GM18502 (cell line): Measurements from ENCODE around the gene CDH3.

ENCODE experiments used
- ATAC-seq: cut with Tn5 transposase; IDR thresholded peaks from one replicate; pipeline ENCODE4 v1.9.1; 2021; ENCODE audit warnings: mild to moderate bottlenecking; ENCODE audit not compliant: unreplicated experiment, poor library complexity

Gene CDH3

DNA sequence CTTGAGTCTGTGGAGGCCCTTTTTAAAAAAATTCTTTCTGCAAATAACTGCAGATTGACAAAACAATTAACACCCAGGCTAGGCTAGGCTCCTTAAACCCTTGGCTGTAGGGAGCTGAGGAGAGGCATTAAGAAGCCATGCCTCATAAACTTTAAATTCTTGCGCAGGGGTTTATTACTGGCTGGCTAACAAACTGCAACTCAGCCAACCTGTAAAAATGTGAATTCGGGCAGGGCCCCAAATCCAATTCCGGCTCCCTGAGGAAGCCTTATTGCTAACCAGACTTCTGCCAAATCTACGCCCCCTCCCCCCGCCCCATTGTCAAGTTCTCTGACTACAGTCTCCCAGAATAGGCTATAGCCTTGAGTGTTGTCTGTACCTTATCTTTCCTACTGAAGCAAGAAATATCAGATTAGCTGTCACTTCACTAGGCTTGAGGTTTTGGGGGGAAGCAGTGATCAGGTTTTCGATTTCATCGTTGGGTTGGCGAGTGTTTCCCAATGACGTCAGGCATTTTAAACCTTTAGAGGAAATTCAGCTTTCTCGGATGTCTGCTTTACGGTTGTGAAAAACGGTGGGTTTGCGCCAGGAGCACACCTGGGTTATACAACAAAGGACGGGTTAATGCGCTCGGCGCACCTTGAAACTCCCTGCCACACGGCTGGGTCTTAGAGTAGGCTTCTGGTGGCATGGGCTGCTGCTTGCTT is 2.0 kb downstream of the CDH3 start:
- ATAC-seq = no peak

DNA sequence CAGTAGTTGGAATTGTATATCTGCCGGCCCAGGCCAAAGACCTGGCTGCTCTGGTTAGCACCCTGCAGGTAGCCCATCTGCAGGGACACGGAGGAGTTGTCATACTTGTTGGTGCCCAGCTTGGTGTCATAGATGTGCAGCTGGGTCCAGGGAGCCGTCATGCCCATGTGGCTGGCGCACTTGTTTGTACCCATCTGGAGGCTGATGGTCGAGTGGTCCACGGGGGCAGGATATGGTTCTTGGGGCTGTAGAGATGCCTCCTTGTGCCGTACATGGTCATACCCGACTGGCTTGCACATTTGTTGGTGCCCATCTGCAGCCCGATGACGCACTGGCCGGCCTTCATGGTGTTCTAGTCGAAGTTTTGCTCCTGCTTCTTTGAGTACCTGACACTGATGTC is 6.0 kb downstream of the CDH3 start:
- no peak for ATAC-seq

GRCh38 chr16:68652659-68653058 is 7.5 kb downstream of the CDH3 start:
- no peak for ATAC-seq

- ATAC-seq = no peak
Observed at GRCh38 chr16:68655806-68656205, 10.7 kb downstream of the CDH3 start.

DNA sequence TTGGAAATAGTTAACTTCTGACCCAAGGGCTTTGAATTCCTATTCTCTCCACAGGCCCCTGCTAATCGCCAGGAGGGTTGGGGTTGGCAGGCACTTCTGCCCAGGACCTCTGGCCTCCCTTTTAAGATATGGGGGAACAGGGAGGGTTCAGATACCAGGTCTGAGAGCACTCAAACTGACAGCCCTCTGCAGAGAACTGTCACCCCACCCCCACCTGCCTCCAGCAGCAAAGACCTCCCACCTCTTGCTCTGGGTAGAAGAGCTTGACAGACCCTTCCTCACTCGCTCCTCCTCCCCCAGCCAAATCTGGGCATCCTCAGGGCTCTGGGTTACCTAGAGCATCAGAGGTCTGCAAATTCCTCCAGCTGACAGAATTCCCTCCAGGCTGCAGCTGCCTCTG is 11.6 kb downstream of the CDH3 start:
- no peak for ATAC-seq

GRCh38 chr16:68658341-68658973 is 13.3 kb downstream of the CDH3 start:
- no peak for ATAC-seq

DNA sequence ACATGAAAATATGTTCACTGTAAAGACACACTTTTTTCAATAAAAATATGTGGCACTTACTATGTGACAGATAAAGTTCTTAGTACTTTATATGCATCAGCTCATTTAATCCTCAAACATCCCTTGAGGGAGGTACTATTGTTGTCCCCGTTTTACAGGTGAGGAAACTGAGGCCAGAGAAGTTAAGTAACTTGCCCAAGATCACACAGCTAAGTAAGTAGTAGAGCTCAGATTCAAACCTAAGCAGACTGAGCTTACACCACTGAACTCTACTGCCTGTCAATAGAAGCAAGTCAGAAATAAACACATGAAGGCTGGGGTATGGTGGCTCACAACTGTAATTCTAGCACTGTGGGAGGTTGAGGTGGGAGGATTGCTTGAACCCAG is 13.9 kb downstream of the CDH3 start:
- ATAC-seq = no peak

DNA sequence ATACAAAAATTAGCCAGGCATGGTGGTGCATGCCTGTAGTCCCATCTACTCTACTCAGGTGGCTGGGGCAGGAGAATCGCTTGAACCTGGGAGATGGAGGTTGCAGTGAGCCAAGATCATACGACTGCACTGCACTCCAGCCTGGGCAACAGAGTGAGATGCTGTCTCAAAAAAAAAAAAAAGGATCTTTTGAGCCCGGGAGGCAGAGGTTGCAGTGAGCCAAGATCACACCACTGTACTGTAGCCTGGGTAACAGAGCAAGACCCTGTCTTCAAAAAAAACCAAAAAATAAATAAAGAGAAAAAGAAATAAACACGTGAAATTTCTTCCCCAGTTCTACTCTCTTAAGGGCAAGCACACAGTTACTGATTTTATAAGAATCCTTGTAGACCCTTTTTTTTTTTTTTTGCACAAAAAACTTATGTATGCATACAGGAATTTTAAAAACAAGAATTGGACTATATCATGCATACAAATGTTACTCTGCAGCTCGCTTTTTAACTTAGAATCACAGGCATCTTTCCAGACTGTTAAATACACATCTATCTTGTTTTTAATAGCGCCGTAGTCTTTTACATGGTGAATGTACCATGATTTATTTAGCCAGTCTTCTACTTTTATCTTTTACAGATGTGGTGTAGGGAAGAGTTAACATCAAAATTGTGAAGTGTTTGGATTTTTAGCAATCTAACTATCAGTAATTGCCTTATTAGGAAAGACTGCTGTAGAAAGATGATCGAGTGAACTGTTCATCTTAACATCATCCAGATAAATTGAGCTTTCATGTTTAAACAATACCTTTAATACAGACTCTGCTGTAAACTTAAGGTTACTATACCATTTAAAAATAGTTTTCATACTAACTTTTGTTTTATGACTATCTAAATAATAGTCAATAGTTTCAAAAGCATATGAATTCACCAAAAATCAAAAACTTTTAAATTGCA is 14.6 kb downstream of the CDH3 start:
- ATAC-seq = no peak

DNA sequence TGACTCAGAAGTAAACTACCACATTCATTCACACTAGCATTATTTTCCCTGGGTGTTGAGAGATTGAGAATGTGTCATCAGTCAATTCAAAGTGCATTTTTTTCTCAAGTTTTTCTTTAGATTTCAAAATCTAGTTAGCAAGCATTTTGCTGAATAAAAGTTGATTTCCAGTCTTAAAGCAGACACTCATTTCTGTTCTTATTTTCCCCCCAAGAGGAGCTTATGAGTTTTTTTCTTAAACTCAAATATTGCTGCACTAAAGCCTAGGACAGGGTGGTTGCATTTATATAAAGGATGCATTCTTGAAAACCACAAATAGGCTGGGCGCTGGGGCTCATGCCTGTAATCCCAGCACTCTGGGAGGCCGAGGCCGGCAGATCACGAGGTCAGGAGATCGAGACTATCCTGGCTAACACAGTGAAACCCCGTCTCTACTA is 15.3 kb downstream of the CDH3 start:
- ATAC-seq = no peak

- ATAC-seq = no peak
Observed at GRCh38 chr16:68662035-68662434, 16.9 kb downstream of the CDH3 start.

DNA sequence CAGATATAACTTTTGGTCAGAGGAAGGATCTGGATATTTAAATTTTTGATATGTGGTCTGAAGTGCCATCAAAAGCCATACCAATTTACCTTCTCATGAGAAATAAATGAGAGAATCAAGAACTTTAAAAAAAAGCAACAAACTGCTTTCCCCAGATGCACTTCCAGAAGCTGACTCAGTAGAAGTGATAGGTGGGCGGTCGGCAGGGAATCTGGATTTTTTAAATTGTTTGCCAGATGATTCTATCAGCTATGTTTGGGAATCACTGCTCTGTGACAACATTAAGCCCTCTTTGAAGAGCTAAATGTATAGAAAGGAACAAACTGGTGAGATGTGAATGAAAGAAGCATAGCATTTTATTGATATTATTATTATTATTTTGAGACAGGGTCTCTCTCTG is 19.2 kb downstream of the CDH3 start:
- ATAC-seq = no peak

- no peak for ATAC-seq
Observed at GRCh38 chr16:68665501-68665900, 20.4 kb downstream of the CDH3 start.

- peak; percentile 66 for ATAC-seq
Observed at GRCh38 chr16:68668266-68668665, 23.2 kb downstream of the CDH3 start.

DNA sequence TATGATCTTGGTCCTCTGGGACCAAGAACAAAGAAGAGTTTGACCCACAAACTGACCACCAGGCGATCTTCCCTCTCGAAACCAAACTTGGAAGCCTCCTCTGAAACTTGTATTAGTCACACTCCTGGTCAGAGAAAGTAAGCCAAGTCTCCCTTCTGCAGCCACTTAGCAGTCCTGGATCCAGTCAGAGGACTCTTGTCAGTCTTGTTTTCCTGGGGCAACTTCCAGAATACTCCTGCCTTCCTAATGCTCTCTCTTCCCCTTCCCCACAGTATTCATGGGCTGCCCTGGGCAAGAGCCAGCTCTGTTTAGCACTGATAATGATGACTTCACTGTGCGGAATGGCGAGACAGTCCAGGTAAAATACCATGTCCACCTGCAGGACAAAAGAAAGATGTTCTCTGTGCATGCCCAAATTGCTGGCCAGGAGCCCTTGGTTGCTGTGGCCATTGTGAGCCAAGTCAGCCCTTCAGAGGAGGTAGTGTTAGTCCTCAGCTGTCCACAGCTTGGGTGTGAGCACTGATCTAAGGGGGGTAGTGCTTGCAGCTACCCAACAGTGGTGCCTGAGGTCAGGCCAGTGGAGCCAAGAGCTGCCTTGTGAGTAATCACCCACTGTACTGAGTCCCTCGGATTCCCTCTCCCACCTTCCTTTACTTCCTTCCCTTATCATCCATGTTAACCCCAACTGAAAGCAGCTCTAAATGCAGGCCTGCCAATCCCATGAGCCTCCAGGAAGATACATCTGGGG is 31.2 kb downstream of the CDH3 start:
- ATAC-seq = no peak

GRCh38 chr16:68681038-68681437 is 35.9 kb downstream of the CDH3 start:
- no peak for ATAC-seq

GRCh38 chr16:68685685-68686478 is 40.8 kb downstream of the CDH3 start:
- no peak for ATAC-seq

DNA sequence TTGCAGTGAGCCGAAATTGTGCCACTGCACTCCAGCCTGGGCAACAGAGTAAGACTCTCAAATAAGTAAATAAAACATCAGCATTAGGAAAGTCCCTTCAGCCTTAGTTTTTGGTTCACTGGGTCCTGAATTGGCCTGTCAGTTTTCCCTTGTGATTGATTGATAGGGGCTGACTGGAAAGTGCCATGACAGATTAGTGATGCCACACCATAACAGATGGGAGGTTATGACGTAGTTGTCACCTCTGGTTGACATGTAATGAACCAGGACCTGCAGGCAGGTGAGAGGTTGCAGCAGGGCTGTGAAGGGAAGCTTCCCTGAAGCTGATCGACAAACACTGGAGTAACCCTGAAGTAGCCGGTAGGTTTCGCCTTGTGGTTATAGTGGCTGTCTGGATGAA is 41.8 kb downstream of the CDH3 start:
- no peak for ATAC-seq

DNA sequence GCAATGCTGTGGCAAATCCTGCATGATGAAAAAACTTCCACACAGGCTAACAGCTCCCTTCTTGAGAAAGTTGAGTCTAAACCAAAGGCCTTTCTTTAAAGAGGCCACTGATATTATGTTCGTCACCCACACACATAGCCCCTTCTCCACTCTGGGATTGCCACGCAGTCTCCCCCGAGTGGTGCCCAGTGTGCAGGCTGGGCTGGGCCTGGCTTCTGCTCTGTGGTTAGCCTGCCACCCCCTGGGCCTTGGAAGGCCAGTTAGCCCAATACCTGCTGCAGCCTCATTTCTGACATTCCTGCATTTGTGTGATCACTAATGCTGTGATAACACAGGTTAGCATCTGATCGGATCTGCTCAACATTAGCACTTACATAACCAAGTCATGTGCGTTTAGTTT is 44.8 kb downstream of the CDH3 start:
- ATAC-seq = no peak

- no peak for ATAC-seq
Observed at GRCh38 chr16:68695575-68695974, 50.5 kb downstream of the CDH3 start.

DNA sequence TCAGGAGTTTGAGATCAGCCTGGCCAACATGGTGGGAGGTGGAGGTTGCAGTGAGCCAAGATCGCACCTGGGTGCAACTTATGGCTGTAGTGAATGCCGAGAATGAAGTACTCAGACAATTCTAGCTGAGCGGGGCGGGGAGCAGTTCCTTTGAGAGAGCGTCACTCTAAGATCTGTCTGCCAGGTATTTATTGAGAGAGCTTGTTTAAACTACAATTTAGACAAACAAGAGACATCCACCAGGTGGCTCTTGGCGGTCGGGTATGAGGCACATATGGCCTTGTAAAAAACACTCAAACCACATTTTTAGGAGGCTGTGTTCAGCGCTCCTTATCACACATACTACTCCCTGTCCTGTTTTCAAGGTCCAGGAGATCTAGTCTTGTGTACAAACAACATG is 51.4 kb downstream of the CDH3 start:
- ATAC-seq = no peak
